Measurements from ENCODE around the gene NFYA. TPM values are rescaled to one million over a fixed set of nuclear protein-coding genes. Genes with fewer than 3 reads are reported as not detected.
"Not testable (repeated sequence)": the region's sequence is repeated elsewhere in the genome, so short reads cannot be mapped to it uniquely, and the experiment has no call there.

NFYA gene
- total and polyA plus RNA-seq, 8 donors: 16.4 to 58.6 (median 52.6) TPM

DNA sequence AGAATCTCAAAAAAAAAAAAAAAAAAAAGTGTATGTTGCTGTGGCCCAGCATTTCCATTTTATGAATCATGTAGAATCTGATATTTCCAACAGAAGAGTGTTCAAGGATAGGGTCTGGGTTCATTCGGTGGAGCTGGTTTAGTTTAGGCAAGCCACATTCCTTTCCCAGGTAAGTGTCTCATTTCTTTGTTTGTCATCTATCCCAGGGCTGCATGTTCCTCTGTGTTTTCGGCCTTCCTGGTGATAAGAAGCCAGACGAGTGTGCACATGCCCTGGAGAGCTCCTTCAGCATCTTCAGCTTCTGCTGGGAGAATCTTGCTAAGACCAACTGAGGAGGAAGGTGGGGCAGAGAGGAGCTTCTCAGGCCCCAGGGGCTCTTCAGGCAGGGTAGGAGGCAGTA lies 38.2 kb downstream of the NFYA start:
- intact Hi-C loops (cut with DNase I): no loop called here
- no peak overlapping the region for H3K4me3 ChIP-seq
- H3K27me3 ChIP-seq: no peaks in the 10 kb centered on the region
- no peaks in the 10 kb centered on the region for H3K4me1 ChIP-seq
- DNase-seq: no peak
- TF ChIP-seq, protein P1, sequence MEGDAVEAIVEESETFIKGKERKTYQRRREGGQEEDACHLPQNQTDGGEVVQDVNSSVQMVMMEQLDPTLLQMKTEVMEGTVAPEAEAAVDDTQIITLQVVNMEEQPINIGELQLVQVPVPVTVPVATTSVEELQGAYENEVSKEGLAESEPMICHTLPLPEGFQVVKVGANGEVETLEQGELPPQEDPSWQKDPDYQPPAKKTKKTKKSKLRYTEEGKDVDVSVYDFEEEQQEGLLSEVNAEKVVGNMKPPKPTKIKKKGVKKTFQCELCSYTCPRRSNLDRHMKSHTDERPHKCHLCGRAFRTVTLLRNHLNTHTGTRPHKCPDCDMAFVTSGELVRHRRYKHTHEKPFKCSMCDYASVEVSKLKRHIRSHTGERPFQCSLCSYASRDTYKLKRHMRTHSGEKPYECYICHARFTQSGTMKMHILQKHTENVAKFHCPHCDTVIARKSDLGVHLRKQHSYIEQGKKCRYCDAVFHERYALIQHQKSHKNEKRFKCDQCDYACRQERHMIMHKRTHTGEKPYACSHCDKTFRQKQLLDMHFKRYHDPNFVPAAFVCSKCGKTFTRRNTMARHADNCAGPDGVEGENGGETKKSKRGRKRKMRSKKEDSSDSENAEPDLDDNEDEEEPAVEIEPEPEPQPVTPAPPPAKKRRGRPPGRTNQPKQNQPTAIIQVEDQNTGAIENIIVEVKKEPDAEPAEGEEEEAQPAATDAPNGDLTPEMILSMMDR (IDR thresholded peaks at IDR 0.05): no peak
- H3K27ac ChIP-seq: no peak overlapping the region
- no peaks in the 10 kb centered on the region for H3K9me3 ChIP-seq
- peaks cover 0 to 3% of the 10 kb centered on the region in 2 donors for H3K36me3 ChIP-seq
- peak; percentile 52 for ATAC-seq

GRCh38 chr6:41115027-41115426 lies 42.3 kb downstream of the NFYA start:
- intact Hi-C loops (cut with DNase I); H3K27ac ChIP-seq: not testable (repeated sequence)
- peak; percentile 36 for ATAC-seq

GRCh38 chr6:41119508-41119907 lies 46.7 kb downstream of the NFYA start:
- Histone ChIP-seq H3K9me3 (no peaks in the 10 kb centered on the region), H3K4me3 (no peak overlapping the region), H3K27me3 (no peaks in the 10 kb centered on the region), H3K36me3 (peaks cover 0 to 14% of the 10 kb centered on the region in 2 donors), H3K27ac (no peak overlapping the region), H3K4me1 (no peaks in the 10 kb centered on the region)
- DNase-seq (no peak), ATAC-seq (no peak)
- TF ChIP-seq, protein P1 (IDR thresholded peaks at IDR 0.05): no peak
- intact Hi-C loops (cut with DNase I): no loop called here

More at GRCh38 chr6:41115027-41115426, 42.3 kb downstream of the NFYA start:
- not testable (repeated sequence) for DNase-seq, H3K27me3 ChIP-seq, H3K9me3 ChIP-seq, H3K4me1 ChIP-seq, H3K36me3 ChIP-seq, H3K4me3 ChIP-seq

GRCh38 chr6:41120058-41120457 lies 47.3 kb downstream of the NFYA start:
- intact Hi-C loops (cut with DNase I): no loop called here
- Histone ChIP-seq H3K36me3 (peaks cover 0 to 15% of the 10 kb centered on the region in 2 donors), H3K4me1 (no peaks in the 10 kb centered on the region), H3K9me3 (no peaks in the 10 kb centered on the region), H3K27me3 (no peaks in the 10 kb centered on the region), H3K4me3 (no peak overlapping the region), H3K27ac (no peak overlapping the region)
- TF ChIP-seq, protein P1 (IDR thresholded peaks at IDR 0.05): no peak
- ATAC-seq: no peak
- DNase-seq: no peak

GRCh38 chr6:41122373-41122772 lies 49.6 kb downstream of the NFYA start:
- DNase-seq (peak in 1 of 4 donors; percentile 2), ATAC-seq (peak; percentile 98)
- Histone ChIP-seq H3K27me3 (no peaks in the 10 kb centered on the region), H3K36me3 (peaks cover 0 to 15% of the 10 kb centered on the region in 2 donors), H3K9me3 (no peaks in the 10 kb centered on the region), H3K4me1 (no peaks in the 10 kb centered on the region), H3K27ac (peak overlapping the region in 1 of 2 donors; percentile 51), H3K4me3 (no peak overlapping the region)
- intact Hi-C loops (cut with DNase I): no loop called here
- TF ChIP-seq, protein P1 (IDR thresholded peaks at IDR 0.05): no peak

- intact Hi-C loops (cut with DNase I): no loop called here
- Histone ChIP-seq H3K9me3 (no peaks in the 10 kb centered on the region), H3K27ac (peak overlapping the region in 1 of 2 donors; percentile 51), H3K4me1 (no peaks in the 10 kb centered on the region), H3K36me3 (peaks cover 0 to 15% of the 10 kb centered on the region in 2 donors), H3K4me3 (no peak overlapping the region), H3K27me3 (no peaks in the 10 kb centered on the region)
- no peak for DNase-seq
- ATAC-seq: peak; percentile 89
- TF ChIP-seq, protein P1 (IDR thresholded peaks at IDR 0.05): no peak
Observed at GRCh38 chr6:41122918-41123317, 50.1 kb downstream of the NFYA start.

Measured in left lung (tissue), 10 donors.